Raji (cell line): ENCODE measurements around the gene CASS4.

Experiments
- POLR2A ChIP-seq: IDR thresholded peaks from 2 replicates; pipeline ENCODE4 v1.6.1; 2011; ENCODE audit warnings: low read depth, low read length, control low read depth; ENCODE audit not compliant: insufficient read depth

The CASS4 gene

DNA sequence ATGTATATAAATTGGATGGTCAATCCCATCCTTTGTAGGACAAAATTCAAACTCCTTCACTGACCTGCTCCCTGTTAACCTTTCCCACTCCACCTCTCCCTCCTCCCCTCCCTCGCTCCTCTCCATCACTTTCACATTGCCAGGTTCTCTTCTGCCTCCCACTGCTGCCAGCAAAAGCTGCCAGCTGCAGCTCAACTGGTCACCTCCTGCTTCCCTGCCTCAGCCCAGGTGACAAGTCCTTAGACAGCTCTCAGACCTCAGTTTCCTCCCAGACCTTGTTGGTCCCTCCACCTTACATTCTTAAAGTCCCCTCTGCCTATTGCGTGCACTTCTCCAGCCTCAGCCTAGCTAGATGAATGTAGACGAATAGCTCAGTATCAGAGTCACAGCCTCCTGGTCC lies 33.1 kb downstream of the CASS4 start:
- no peak for TF ChIP-seq POLR2A

DNA sequence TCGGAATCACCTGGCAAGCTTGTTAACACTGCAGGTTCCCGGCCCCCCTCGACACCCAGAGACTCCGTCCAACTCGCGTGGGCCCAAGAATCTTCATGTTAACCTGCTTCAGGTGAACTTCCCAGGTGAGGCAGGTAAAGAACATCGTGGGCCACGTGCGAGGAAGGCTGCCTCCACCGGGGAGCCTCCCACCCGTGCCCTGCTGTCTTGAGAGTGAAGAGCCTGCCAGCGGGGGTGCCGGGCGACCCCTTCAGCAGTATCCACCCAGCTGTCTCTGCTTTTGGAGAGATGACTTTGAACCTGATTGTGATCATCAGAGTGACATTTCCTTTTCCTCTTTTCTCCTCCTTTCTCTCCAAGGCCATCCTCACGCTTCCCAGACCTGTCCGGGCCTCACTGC lies 33.5 kb downstream of the CASS4 start:
- TF ChIP-seq POLR2A: no peak

DNA sequence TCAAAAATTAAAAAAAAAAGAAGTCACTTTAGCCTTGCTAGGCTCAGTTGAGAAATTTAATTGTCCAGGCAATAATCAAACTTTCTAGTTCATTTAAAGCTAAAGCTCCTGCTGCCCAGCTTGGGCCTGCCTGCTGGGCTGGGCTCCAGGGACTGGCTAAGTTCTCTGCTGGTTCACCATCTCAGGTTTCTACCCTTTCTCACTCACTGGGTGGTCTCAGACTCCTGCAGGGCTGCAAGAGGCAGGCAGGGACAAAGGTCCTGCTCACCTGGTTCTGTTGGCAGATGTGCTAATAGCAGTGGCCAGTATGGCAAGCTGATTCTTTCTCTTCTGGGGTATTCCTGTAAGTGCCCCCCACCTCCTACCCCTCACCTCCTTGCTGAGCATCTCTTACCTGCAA lies 35.2 kb downstream of the CASS4 start:
- TF ChIP-seq POLR2A: no peak

DNA sequence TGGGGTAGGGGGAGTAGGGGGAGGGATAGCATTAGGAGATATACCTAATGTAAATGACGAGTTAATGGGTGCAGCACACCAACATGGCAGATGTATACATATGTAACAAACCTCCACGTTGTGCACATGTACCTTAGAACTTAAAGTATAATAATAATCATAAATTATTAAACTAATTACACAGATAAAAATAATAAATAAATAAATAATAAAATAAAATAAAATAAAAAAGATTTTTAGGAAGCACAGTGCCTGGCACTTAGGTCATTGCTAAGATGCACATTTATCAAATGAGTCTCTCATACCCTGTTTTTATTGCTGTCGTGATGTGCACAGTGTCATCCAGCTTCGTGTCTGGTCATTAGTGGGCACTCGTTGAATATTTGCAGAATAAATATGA lies 37.4 kb downstream of the CASS4 start:
- TF ChIP-seq POLR2A: no peak

DNA sequence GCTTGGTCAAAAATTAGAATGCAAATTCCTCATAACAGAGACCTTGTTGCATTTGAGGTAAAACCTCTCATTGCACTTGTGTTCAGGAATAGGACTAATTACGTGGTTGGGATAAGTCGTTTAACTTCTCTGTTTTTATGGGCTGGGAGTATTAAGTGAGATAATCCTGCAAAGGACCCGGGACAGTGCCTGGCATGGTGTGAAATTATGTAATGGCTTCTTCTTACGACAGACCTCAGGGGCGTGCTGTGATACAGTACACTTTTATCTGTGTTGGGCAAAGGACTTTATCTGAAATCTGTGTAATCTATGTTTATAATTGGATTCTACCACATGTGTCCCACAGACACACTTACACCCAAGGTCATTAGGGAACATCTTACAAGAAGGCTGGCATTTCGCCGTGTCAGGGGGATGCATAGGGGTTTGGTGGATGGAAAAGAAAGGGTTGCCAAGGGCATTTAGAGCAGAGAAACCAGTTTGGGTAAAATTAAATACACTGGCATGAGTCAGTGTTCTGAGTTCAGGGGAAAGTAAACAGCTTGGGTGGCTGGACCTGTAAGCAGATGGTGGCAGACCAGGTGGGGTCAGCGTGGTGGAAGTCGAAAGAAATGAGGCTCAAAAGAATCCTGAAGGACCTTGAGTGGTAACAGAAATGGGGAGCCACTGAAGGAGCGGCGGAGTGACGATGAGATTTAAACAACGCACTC lies 39.2 kb downstream of the CASS4 start:
- no peak for TF ChIP-seq POLR2A

DNA sequence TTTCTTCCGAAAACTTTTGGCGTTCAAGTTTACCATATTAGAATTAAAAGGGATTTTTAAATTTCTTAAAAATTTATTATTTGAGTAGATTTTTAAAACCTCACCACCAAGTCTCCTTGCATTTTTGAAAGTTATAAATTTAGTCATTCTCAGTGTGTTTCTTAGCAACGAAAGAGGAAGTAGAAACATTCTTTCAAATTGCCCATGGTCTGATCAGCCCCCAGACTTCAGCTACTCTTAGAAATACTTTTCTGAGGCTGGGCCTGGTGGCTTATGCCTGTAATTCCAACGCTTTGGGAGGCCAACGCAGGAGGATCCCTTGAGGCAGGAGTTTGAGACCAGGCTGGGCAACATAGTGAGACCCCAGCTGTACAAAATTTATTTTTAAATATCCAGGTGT lies 41.3 kb downstream of the CASS4 start:
- TF ChIP-seq POLR2A: no peak

DNA sequence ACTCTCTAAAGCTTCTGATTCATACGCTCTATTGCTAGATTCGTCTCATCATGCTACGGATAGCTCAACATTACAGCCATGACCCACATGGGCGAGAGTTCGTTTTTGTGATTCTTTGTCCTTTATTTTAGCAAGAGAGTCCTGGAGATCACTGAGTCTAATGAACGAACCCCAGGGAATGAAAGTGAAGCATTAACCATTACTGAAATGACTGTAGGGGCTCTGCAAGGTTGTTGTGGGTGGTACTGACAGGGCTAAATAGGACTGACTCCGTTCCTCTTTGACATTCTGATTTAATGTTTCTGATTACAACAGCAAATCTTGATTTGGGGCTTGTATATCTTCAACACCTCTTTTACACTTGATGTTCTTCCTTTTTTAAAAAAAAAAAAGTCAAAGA lies 42.7 kb downstream of the CASS4 start:
- no peak for TF ChIP-seq POLR2A

DNA sequence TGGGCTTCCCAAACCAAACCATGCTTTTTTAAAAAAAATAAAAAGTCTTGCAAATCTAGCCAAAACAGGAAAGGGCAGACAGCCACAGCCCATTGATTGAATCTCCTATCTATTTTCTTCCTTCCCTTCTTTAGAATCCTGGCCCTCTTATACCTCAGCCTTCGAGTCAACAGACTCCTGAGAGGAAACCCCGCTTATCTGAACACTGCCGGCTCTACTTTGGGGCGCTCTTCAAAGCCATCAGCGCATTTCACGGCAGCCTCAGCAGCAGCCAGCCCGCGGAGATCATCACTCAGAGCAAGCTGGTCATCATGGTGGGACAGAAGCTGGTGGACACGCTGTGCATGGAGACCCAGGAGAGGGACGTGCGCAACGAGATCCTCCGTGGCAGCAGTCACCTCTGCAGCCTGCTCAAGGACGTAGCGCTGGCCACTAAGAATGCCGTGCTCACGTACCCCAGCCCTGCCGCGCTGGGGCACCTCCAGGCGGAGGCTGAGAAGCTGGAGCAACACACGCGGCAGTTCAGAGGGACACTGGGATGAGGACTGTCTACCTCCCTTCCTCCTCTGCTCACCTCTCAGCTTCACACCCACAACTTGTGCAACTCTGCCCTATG lies 46.3 kb downstream of the CASS4 start:
- TF ChIP-seq POLR2A: no peak

DNA sequence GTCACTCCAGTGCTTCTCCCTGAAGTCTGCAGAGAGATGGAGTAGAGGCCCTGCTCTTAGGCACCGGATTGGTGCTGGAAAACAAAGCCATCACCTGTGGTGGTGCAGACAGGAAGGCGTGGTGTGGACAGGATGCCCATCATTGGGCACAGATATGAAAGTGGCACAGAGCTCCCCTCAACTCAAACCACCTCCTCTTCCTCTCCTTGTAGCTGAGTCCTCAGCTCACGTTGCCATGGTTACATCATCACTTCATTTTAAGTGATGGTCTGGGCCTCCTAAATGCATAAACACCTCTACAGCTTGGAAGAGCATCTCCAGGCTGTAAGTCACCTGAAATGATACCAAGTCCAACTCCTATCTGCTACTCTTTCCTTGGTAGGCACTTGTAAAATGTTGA lies 48.4 kb downstream of the CASS4 start:
- no peak for TF ChIP-seq POLR2A

DNA sequence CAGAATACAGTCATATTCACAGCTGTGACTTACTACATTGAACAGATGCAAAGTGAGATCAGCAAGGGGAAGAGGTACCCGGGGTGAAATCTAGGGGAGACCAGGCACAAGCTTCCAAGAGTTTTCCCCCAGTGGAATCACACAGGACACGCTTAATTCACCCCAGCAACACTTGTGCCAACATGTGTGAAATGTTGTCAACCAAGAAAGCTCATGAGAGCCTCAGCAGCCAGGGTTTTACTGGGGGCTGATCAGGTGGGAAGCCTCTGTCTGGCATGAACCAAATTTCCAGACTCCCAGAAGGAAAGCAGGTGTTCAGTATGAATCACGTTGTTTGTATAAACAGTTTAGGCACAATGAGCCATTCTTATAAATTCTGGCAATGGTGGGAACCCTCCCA lies 49.5 kb downstream of the CASS4 start:
- TF ChIP-seq POLR2A: no peak

DNA sequence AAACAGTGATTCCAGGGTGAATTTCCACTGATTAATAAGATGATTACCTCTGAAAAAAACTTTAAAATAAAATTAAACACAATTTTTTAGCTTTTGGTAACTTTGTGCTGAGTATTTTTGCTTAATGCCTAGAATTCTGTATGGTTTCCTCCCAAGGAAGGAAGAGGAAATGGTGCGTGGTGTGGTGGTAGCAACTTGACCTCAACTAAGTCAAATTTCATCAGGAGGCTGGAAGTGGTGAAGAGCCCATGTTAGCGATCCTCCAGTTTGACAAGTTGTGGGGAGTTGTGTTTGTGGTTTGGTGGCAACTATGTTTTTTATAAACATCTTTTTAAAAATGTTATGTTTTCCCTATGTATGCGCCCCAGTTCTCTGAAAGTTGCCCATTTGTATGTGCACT lies 51.4 kb downstream of the CASS4 start:
- TF ChIP-seq POLR2A: no peak

DNA sequence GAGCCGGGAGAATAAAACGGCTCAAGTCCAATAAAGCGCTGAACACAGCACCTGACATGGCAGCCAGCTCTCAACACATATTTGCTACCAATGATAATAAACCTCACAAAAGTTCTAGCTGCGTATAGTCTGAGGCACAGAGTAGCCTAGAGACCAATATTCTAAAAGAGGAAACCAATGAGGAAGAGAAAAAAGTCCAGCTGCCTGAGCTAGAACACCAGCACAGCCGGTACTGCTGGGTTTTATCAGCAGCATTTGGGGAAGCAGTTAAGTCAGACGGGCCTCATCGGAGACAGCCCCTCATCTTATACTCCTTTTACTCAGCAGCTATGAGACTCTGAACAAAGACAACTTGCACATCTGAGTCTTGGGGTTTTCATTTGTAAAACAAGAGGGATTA lies 53.9 kb downstream of the CASS4 start:
- no peak for TF ChIP-seq POLR2A

DNA sequence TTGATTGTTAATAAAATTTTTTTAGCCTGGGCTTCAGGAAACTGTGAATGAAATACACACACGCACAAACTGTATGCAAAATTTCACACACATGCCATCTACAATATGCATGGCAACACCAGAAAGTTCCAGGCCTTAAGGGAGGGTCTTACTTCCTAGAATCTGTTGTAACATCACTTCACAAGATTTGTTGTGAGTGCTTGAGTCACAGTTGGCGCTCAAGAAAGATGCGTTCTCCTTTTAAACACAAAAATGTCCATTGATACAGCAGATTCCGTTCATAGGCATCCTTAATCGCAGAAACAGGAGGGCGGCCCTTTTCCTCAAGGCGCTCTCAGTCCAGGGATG lies 55.9 kb downstream of the CASS4 start:
- no peak for TF ChIP-seq POLR2A

DNA sequence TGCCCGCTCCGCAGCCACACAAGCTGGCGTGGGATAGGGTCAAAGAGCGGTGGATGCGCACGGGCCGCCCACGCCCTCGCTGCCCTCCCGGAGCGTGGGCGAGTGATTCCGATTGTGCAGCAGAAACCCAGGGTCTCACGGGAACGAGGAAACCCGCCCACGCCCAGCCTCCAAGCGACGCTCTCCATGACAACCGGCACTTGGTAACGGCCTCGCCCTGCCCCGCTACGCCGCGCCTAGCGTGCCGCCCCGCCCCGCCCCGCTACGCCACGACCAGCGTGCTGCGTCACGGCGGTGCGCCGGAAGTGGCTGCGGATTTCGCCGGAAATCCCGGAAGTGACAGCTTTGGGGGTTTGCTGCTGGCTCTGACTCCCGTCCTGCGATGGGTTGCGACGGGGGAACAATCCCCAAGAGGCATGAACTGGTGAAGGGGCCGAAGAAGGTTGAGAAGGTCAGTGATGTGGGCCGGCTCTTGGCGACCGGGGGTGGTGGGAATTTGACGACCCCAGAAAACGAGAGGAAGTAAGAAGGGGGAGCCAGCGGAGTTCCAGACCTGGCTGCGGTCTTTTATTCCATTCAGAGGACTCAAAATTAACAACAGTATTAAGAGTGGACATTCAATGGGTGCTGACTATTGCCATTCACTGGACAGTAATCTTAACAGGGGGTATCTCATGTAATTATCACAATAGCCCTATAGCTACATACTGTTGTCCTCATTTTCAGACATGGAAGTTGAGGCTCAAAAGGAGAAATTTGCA lies 56.4 kb downstream of the CASS4 start, which contains the start of gene RTF2:
Gene RTF2, plus strand, starts transcription at position 312 of the 761 bp plus-strand sequence. Its CDS starts 71 bp downstream, at position 383.
- TF ChIP-seq POLR2A: peak; percentile 78

DNA sequence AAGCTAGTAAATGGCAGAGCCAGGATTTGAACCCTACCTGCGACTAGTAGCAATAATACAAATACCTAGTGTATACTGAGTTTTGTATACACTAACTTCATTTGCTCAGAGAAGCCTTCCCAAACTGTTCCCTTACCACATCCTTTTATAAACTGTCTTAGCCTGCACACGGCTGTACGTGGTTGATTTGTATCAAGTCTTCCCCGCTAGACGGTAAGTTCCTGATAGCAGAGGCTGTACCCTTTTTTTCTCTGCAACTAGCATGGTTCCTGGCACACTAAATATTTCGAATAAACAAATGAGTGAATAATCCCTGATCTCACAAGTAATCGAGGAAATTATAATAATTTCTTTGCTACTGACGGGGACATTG lies 57.0 kb downstream of the CASS4 start:
- TF ChIP-seq POLR2A: no peak

DNA sequence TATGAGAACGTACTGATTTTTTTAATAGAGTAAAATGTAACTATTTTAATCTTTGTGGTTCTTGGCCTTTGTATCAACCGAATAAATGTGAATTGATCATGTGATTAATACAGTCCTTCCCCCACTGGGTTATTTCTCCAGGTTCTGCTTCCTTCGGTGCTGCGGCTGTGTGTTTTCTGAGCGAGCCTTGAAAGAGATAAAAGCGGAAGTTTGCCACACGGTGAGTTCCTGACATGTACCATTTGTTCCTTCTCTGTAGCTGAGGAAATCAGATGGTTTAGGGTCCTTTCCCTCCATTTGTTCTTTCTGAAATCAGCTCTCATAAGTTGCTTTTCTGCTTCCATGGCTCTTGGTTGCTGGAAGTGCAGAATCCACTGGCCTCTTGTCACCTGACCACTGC lies 71.9 kb downstream of the CASS4 start:
- no peak for TF ChIP-seq POLR2A
